Tibial nerve (tissue), 4 donors: ENCODE measurements around the gene SLC43A2.

Experiments
- CTCF ChIP-seq, 5 experiments: fragments of 200-600 bp in 3 of 5; fragments of 450-650 bp in 2 of 5; sonication (generic) in 3 of 5; IDR thresholded peaks; one replicate each; pipeline ENCODE4 v1.5.1; 2016 to 2019; ENCODE audit warnings: antibody characterized with exemption in 5 of 5, mild to moderate bottlenecking in 3 of 5, moderate library complexity in 2 of 5
- EP300 ChIP-seq, 2 donors: sonication (generic); formaldehyde crosslinking; IDR thresholded peaks; one replicate each; pipeline ENCODE4 v1.6.1; 2017; ENCODE audit warnings: antibody characterized with exemption in 2 of 2, mild to moderate bottlenecking in 1 of 2
- POLR2A ChIP-seq, 2 donors: fragments of 450-650 bp; IDR thresholded peaks; one replicate each; pipeline ENCODE4 v1.6.1; 2017; ENCODE audit warnings: antibody characterized with exemption in 2 of 2, mild to moderate bottlenecking in 2 of 2, moderate library complexity in 2 of 2

- TF ChIP-seq EP300 (IDR thresholded peaks at IDR 0.05) = no peak
- TF ChIP-seq CTCF (IDR thresholded peaks at IDR 0.05) = no peak
- no peak for TF ChIP-seq POLR2A (IDR thresholded peaks at IDR 0.05)
These were observed 8.2 kb upstream of the SLC43A2 start for GRCh38 chr17:1636732-1637285.
